IMR-90 (cell line): ENCODE data around the gene CEACAM1. TPM values are rescaled to one million over a fixed set of nuclear protein-coding genes. Genes with fewer than 3 reads are reported as not detected.

Experiments
- ATAC-seq: fragments of 200-7000 bp; cut with Tn5 transposase; 2 replicates; pipeline ENCODE4 v1.9.1; 2020; ENCODE audit warnings: low read depth, mild to moderate bottlenecking, moderate library complexity
- BruUV-seq: library from RNA; stranded (reverse); fragments of 400-500 nt; replicated peaks from 2 replicates; lab custom pipeline; 2021; lab: Mats Ljungman, UMichigan
- CTCF ChIA-PET: fragments of 300-600 bp; formaldehyde crosslinking; extraction: SDS; loops from one replicate; lab custom pipeline; 2021; ENCODE audit warnings: antibody characterized with exemption; lab: Yijun Ruan, JAX
- POLR2A ChIA-PET: fragments of 300-600 bp; sonication (Branson Sonifier 250); formaldehyde crosslinking; loops from one replicate; lab custom pipeline; 2022; ENCODE audit warnings: antibody characterized with exemption; ENCODE audit not compliant: unreplicated experiment; lab: Charles Lee
- DNase-seq: peaks from one replicate; pipeline ENCODE4 v3.0.0; 2013
- H2AFZ ChIP-seq: replicated peaks from 2 replicates; pipeline ENCODE3; 2013; ENCODE audit warnings: low read length, mild to moderate bottlenecking; ENCODE audit not compliant: poor library complexity
- H2AK5ac ChIP-seq: 2 replicates; pipeline ENCODE4 v1.6.1; 2013; ENCODE audit warnings: low read depth, low read length, inconsistent platforms
- H2AK9ac ChIP-seq: replicated peaks from 2 replicates; pipeline ENCODE3; 2013; ENCODE audit warnings: mild to moderate bottlenecking, low read depth, low read length, moderate library complexity; ENCODE audit not compliant: poor library complexity
- H2BK120ac ChIP-seq: 2 replicates; pipeline ENCODE4 v1.6.1; 2013; ENCODE audit warnings: low read depth, low read length, inconsistent platforms
- H2BK15ac ChIP-seq: 3 replicates; pipeline ENCODE4 v1.6.1; 2013; ENCODE audit warnings: low read depth, low read length, inconsistent platforms
- H2BK20ac ChIP-seq: 2 replicates; pipeline ENCODE4 v1.6.1; 2013; ENCODE audit warnings: low read depth, mild to moderate bottlenecking, inconsistent platforms, low read length, moderate library complexity
- H2BK5ac ChIP-seq: 2 replicates; pipeline ENCODE4 v1.6.1; 2013; ENCODE audit warnings: mild to moderate bottlenecking, low read depth, low read length, inconsistent platforms; ENCODE audit not compliant: poor library complexity, severe bottlenecking
- H3K14ac ChIP-seq: replicated peaks from 2 replicates; pipeline ENCODE4 v1.6.1; 2013; ENCODE audit warnings: low read depth, low read length, inconsistent platforms
- H3K18ac ChIP-seq: 2 replicates; pipeline ENCODE4 v1.6.1; 2013; ENCODE audit warnings: low read depth, low read length, control low read depth
- H3K23ac ChIP-seq: 2 replicates; pipeline ENCODE4 v1.6.1; 2013; ENCODE audit warnings: low read depth, low read length, inconsistent platforms
- H3K27ac ChIP-seq: 2 replicates; pipeline ENCODE4 v1.5.1; 2013; ENCODE audit warnings: mild to moderate bottlenecking, control low read depth, low read length; ENCODE audit not compliant: insufficient read depth
- H3K27me3 ChIP-seq: 2 replicates; pipeline ENCODE4 v1.6.1; 2013; ENCODE audit warnings: low read length; ENCODE audit not compliant: control insufficient read depth, insufficient read depth
- H3K36me3 ChIP-seq: 2 replicates; pipeline ENCODE4 v1.6.1; 2013; ENCODE audit warnings: low read length, mixed read lengths; ENCODE audit not compliant: control insufficient read depth, insufficient read depth
- H3K4ac ChIP-seq: 2 replicates; pipeline ENCODE4 v1.6.1; 2013; ENCODE audit warnings: low read depth, low read length, inconsistent platforms
- H3K4me1 ChIP-seq: 2 replicates; pipeline ENCODE4 v1.6.1; 2013; ENCODE audit warnings: low read length, mixed read lengths; ENCODE audit not compliant: control insufficient read depth, insufficient read depth
- H3K4me2 ChIP-seq: 2 replicates; pipeline ENCODE4 v1.6.1; 2013; ENCODE audit warnings: low read depth, mild to moderate bottlenecking, control low read depth, low read length, moderate library complexity
- H3K4me3 ChIP-seq: 2 replicates; pipeline ENCODE4 v1.5.1; 2013; ENCODE audit warnings: low read depth, mild to moderate bottlenecking, control low read depth, low read length, moderate library complexity; ENCODE audit not compliant: insufficient read depth
- H3K56ac ChIP-seq: 2 replicates; pipeline ENCODE4 v1.6.1; 2013; ENCODE audit warnings: low read length, inconsistent platforms; ENCODE audit not compliant: insufficient read depth; ENCODE audit errors: extremely low read depth
- H3K79me1 ChIP-seq, 2 experiments: 2 replicates each; pipeline ENCODE4 v1.6.1; 2013; ENCODE audit warnings: low read length in 2 of 2, inconsistent platforms in 1 of 2, low read depth in 1 of 2
- H3K9ac ChIP-seq: 2 replicates; pipeline ENCODE4 v1.6.1; 2013; ENCODE audit warnings: low read depth, low read length, control low read depth
- H3K9me1 ChIP-seq: 2 replicates; pipeline ENCODE4 v1.6.1; 2013; ENCODE audit warnings: low read length, inconsistent platforms; ENCODE audit not compliant: insufficient read depth
- H3K9me3 ChIP-seq: 2 replicates; pipeline ENCODE4 v1.6.1; 2013; ENCODE audit warnings: low read length; ENCODE audit not compliant: control insufficient read depth, insufficient read depth
- H4K20me1 ChIP-seq: 2 replicates; pipeline ENCODE4 v1.6.1; 2013; ENCODE audit warnings: low read length, inconsistent platforms; ENCODE audit not compliant: insufficient read depth
- H4K5ac ChIP-seq: 2 replicates; pipeline ENCODE4 v1.6.1; 2013; ENCODE audit warnings: mild to moderate bottlenecking, low read depth, low read length, control low read depth
- H4K8ac ChIP-seq, 2 experiments: 2 replicates each; pipeline ENCODE4 v1.6.1; 2013; ENCODE audit warnings: low read depth in 2 of 2, low read length in 2 of 2, control low read depth in 1 of 2, inconsistent platforms in 1 of 2
- H4K91ac ChIP-seq: 2 replicates; pipeline ENCODE4 v1.6.1; 2013; ENCODE audit warnings: low read depth, low read length, inconsistent platforms; ENCODE audit not compliant: insufficient read depth
- MXI1 ChIP-seq: IDR thresholded peaks from 2 replicates; pipeline ENCODE4 v1.6.1; 2012; ENCODE audit warnings: low read depth, mild to moderate bottlenecking, low read length, moderate library complexity, borderline replicate concordance
- RFX5 ChIP-seq: IDR thresholded peaks from 2 replicates; pipeline ENCODE4 v1.8.0; 2012; ENCODE audit warnings: low read depth, mild to moderate bottlenecking, low read length, moderate library complexity
- WGBS, 2 experiments: methylation state at CpG; one replicate each; pipeline versions ENCODE4 v1.1.5 to v1.1.7; 2013; ENCODE audit warnings: missing lambda C conversion rate in 2 of 2; ENCODE audit not compliant: insufficient read length in 1 of 2; ENCODE audit errors: extremely low coverage in 2 of 2; 5-methylcytosine and 5-hydroxymethylcytosine counted together
- dilution Hi-C: fragments of 300-500 bp; cut with HindIII; formaldehyde crosslinking; loops from one replicate; pipeline ENCODE4 v1.14.3; 2018; ENCODE audit warnings: low sequenced_read_pairs; ENCODE audit not compliant: unreplicated experiment
- in situ Hi-C: fragments of 300-500 bp; cut with MboI; formaldehyde crosslinking; loops from 3 replicates; pipeline ENCODE4 v1.14.3; 2019; ENCODE audit warnings: low sequenced_read_pairs, inconsistent platforms, mixed read lengths
- intact Hi-C: fragments of 100-400 bp; cut with micrococcal nuclease; formaldehyde crosslinking; loops from 2 replicates; pipeline ENCODE4 v1.10.0; 2022
- polyA plus RNA-seq, 3 experiments: library from polyadenylated mRNA; depleted of rRNA; stranded (reverse); fragments of >200 nt; gene quantifications; 2 replicates each; pipeline ENCODE4 v1.2.3, GENCODE V29; 2012; ENCODE audit warnings: low replicate concordance in 1 of 3
- total RNA-seq: library from RNA; depleted of rRNA; stranded (reverse); fragments of >200 nt; gene quantifications from 2 replicates; pipeline ENCODE4 v1.2.3, GENCODE V29; 2012

Gene CEACAM1
- total and polyA plus RNA-seq, 2 of the 4 experiments (the other 2 are of a cell fraction) = not detected

DNA sequence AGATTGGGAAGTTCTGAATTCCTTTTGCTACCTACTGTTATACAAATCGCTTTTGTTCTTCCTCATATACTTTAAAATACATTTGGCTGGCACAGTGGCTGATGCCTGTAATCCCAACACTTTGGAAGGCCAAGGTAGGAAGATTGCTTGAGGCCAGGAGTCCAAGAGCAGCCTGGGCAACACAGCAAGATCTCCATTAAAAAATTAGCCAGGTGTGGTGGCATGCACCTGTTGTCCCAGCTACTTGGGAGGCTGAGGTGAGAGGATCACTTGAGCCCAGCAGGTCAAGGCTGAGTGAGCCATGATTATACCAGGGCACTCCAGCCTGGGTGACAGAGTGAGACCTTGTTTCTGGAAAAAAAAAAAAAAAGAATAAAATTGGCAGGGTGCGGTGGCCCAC is 51.2 kb downstream of the CEACAM1 start:
- no peak overlapping the region for H3K27ac ChIP-seq
- H3K79me1 ChIP-seq = no peaks in the 10 kb centered on the region
- H2BK20ac ChIP-seq = no peak overlapping the region
- no peak overlapping the region for H3K14ac ChIP-seq
- no peak overlapping the region for H3K56ac ChIP-seq
- BruUV-seq = no TSS peak
- H3K18ac ChIP-seq = no peak overlapping the region
- H3K9me3 ChIP-seq = no peaks in the 10 kb centered on the region
- H3K9ac ChIP-seq = no peak overlapping the region
- H2BK5ac ChIP-seq = no peak overlapping the region
- H4K8ac ChIP-seq = no peak overlapping the region
- no peak overlapping the region for H2AFZ ChIP-seq
- no peak overlapping the region for H2AK9ac ChIP-seq
- H3K4ac ChIP-seq = no peak overlapping the region
- no peak overlapping the region for H4K91ac ChIP-seq
- in situ Hi-C loops (no loop called here), intact Hi-C loops (no loop called here), dilution Hi-C loops (no loop called here)
- H3K23ac ChIP-seq = no peak overlapping the region
- DNase-seq = no peak
- H3K27me3 ChIP-seq = peaks cover 13% of the 10 kb centered on the region
- H3K9me1 ChIP-seq = no peaks in the 10 kb centered on the region; the same call in 1 of the 2 replicates
- H3K4me3 ChIP-seq = no peak overlapping the region
- CTCF ChIA-PET = no interaction called here
- H2AK5ac ChIP-seq = no peak overlapping the region
- TF ChIP-seq MXI1 = no peak
- TF ChIP-seq RFX5 = no peak
- POLR2A ChIA-PET = no interaction called here
- no peak overlapping the region for H2BK15ac ChIP-seq
- H2BK120ac ChIP-seq = no peak overlapping the region
- WGBS, 2 experiments = no CpG with 5 or more reads among the region's 2 CpGs
- H3K4me1 ChIP-seq = no peaks in the 10 kb centered on the region
- ATAC-seq = no peak
- H4K5ac ChIP-seq = no peak overlapping the region
- no peaks in the 10 kb centered on the region for H4K20me1 ChIP-seq
- H3K4me2 ChIP-seq = no peak overlapping the region
- H3K36me3 ChIP-seq = no peaks in the 10 kb centered on the region
